ENCODE data around the gene AFF3.
"Not testable (repeated sequence)": the region's sequence is repeated elsewhere in the genome, so short reads cannot be mapped to it uniquely, and the experiment has no call there.

AFF3 gene

DNA sequence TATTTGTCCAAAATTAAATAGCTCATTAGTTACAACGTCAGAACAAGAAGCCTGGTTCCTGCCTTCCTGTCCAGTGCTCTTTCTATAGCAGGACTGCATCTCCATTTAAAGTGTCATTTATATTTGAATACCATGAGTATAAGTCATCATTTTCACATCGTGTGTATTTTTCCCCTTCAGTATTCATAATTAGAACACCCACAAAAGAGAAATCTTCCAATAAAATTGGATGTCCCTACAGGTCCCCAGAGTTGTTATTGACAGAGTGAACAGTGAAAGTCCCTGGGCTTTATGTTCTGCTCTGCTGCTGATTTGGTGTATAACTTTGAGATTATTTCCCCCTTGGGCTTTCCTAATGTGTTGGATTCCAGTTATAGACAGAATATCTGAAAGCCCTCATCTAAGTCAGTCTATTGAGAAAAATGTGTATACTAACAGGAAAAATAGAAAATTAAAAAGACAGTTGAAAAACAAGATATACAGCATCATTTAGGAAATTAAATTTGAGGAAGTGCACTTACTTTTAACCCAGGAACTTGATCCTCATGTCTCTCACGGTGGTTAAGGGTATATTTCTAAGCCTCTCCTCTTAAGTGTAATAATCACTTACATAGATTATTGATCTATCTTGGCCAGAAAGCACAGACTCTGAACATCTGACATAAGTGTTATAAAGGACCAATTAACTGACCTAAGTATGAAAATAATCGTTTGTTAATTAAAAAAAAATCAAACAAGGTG, 637.4 kb downstream of the AFF3 start:
- no peak for DNase-seq

DNA sequence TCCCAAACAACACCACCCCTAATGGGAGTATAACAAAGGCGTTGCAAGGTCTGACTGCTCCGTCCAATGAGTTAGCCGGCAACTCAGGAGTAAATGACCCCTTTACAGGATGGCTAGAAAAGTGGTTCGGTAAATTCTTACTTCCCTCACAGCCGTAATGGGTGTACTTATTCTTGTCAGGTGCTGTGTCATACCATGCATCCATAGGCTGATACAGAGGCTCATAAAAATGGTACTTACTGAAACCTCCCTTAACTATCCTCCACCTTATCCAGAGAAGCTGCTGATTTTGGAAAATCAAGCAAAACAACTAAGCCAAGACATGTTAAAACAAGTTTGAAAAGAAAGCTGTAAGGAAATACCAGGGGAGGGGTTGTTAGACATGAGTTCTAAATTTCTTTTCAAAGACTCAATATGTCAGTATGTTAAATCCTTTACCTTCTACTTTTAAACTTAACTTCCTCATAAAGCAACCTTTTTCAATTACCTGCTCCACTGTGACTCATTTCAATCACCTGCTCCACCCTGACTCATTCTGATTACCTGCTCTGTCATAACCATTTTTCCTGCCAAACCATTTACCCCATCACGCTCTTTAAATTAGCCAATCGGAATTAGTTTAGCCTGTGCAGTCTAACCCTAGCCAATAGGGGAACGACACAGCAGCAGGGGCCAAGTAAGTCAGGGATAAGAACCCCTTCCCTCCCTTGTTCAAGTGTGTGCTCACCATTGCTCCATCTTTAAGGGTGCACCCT, 638.6 kb downstream of the AFF3 start:
- not testable (repeated sequence) for DNase-seq

DNA sequence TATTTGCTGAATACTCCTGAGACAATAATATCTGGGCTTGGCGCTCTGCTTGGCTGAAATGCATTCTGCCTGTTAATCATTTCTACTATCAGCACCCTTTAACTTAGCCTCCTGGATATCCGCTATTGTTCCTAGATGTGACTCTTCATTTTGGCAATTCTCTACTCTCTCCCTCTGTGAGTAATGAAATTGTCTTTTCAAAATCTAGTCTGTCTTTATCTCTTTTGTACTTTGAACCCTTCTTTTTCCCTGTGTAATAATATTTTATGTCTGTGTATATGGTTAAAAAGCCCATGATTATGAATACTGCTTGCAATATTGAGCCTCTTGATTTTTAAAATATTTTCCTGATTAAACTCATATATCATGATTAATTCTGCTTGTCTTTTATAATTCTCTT, 646.4 kb downstream of the AFF3 start:
- DNase-seq: no peak
